NCI-H128 (cell line): ENCODE measurements around the gene STAG3.
"Not testable (repeated sequence)": the region's sequence is repeated elsewhere in the genome, so short reads cannot be mapped to it uniquely, and the experiment has no call there.

Experiments
- DNase-seq: peaks from one replicate; lab custom pipeline; 2025; ENCODE audit not compliant: unreplicated experiment; lab: John Stamatoyannopoulos, UW

STAG3 gene

DNA sequence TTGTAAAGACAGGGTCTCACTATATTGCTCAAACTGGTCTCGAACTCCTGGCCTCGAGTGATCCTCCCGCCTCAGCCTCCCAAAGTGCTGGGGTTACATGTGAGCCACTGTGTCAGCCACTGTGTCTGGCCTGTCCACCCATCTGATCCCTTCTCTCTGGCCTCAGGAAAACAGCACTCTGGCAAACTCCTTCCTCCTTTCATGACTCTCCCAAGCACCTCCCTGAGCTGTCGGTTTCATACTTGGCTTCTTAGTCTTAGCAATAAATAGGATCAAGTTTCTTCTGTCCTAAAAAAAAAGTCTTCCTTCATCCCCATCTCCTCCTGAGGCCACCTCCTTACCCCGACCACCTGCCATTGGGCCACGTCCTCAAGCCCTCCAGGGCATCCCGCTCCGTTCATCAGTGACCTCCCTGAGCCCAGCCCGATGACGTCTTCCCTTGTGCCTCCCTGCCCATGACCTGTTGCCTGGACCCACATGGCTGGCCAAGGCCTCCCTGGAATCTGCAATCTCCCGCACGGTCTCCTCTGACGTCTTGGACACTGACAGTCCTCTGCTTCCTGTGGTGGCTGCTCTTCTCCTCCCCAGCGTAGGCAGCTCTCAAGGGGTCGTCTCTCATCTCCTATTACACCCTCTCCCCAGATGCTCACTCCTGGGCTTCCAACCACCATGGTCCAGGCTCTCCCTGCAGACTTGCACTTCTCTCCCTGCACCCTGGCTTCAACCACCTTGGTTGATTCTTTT, 68.6 kb downstream of the STAG3 start:
- DNase-seq = not testable (repeated sequence)

GRCh38 chr7:100246865-100247137, 69.1 kb downstream of the STAG3 start:
- not testable (repeated sequence) for DNase-seq

DNA sequence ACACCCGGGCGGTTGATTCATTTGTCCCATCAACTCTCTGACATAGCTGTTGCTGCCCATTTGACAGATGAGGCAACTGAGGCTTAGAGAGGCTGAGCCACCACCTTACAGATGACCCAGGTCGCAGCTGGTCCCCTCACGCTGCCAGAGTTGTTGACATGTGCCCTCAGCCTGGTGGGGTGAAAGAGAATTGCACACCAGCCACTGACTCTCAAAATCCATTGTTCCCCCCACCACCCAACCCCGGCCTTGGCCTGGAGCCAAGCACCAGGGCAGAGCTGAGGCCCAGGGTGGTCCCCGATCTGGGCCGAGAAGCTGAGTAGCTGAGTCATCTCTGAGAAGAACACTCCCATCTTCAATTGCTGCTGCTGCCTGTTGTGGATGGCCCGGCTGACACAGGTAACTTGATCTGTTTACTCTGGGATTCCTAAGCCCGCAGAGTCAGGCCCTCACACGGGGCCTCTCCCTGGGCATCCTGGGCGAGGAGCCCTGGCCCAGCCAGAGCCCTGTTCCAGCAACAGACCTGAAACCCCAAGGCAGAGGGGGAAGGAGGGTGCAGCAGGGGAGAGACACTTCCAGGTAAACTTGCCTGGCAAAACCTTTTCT, 69.5 kb downstream of the STAG3 start:
- DNase-seq = peak; percentile 58

DNA sequence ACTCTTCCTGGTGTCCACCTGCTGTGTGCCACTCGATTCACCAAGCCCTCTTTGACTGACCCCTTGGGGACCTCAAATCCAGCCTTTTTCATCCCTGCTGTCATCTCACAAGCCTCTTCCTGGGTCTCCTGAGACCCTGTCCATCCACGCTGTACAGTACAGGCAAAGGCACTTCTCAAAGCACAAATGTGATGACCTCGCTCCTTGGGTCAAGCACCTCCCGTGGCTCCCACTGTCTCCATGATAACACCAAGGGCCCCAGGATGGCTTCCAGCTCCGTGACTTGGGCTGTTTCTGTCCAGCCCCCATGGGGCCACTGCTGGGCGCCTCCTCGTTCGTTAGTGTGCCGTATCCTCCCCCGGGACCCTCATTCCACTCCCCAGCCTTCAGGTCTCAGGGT, 70.8 kb downstream of the STAG3 start:
- no peak for DNase-seq

DNA sequence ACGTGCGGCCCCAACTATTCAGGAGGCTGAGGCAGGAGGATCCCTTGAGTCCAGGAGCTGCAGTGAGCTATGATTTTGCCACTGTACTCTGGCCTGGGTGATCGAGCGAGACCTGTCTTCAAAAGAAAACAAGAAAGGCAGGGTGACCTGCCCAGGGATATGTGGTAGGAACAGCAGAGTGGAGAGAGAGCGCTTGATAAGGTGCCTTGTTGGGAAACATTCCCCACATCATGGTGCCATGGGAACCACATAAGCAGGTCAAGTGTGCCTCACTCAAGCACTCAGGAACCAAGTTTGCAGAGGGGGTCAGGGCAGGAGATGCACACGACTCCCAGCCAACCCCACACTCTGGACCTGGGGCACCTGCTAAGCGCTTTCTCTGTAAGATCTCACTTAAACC, 79.3 kb downstream of the STAG3 start:
- DNase-seq = no peak

DNA sequence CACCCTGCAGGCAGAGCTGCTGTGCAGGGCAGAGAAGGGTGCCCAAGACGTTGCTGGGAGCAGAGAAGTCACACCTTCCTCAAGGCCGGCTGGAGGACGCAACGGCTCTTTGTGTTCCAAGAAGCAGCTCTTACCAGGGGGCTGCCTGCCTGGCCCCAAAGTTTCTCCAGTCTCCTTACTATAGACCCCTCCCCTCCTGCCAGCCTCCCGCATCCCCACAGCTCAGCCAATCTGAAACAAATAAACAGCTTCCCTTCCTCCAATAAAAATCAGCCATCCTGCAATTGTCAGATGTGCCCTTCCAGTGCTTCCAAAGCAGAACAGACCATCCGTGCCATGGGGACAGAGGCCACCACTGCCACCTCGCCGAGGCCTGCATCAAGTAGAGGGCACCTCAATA, 82.3 kb downstream of the STAG3 start:
- DNase-seq = not testable (repeated sequence)

DNA sequence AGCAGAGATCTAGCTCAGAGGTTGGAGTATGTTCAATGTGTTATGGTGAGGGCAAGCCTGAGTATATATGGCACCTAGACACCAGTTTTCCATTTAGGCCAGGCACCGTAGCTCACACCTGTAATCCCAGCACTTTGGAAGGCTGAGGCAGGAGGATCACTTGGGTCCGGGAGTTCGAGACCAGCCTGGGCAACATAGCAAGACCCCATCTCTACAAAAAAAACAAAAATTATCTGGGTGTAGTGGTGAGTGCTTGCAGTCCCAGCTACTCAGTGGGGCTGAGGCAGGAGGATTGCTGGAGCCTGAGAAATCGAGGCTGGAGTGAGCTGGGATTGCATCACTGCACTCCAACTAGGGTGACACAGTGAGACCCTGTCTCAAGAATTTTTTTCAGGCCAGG, 85.2 kb downstream of the STAG3 start:
- not testable (repeated sequence) for DNase-seq
